HEK293 (cell line): ENCODE measurements around the gene RAB3C.

Experiments
- MYNN ChIP-seq: fragments of 450-650 bp; formaldehyde crosslinking; IDR thresholded peaks from 2 replicates; pipeline ENCODE4 v1.5.1; 2016; ENCODE audit warnings: missing biosample characterization, missing genetic modification characterization, borderline replicate concordance
- ZBTB8A ChIP-seq: fragments of 450-650 bp; formaldehyde crosslinking; IDR thresholded peaks from 2 replicates; pipeline ENCODE4 v1.5.1; 2016; ENCODE audit warnings: missing biosample characterization, missing genetic modification characterization
- ZNF10 ChIP-seq: fragments of 450-650 bp; formaldehyde crosslinking; IDR thresholded peaks from 2 replicates; pipeline ENCODE4 v1.5.1; 2017; ENCODE audit warnings: missing biosample characterization, missing genetic modification characterization
- ZNF112 ChIP-seq: fragments of 450-650 bp; formaldehyde crosslinking; IDR thresholded peaks from 2 replicates; pipeline ENCODE4 v1.5.0; 2017; ENCODE audit warnings: missing biosample characterization, missing genetic modification characterization
- ZNF138 ChIP-seq: fragments of 450-650 bp; formaldehyde crosslinking; IDR thresholded peaks from 2 replicates; pipeline ENCODE4 v1.5.1; 2016; ENCODE audit warnings: missing biosample characterization, missing genetic modification characterization, borderline replicate concordance
- ZNF16 ChIP-seq: fragments of 450-650 bp; formaldehyde crosslinking; IDR thresholded peaks from 2 replicates; pipeline ENCODE4 v1.5.1; 2016; ENCODE audit warnings: low read depth, missing biosample characterization, missing genetic modification characterization
- ZNF391 ChIP-seq: fragments of 450-650 bp; formaldehyde crosslinking; IDR thresholded peaks from 2 replicates; pipeline ENCODE4 v1.5.1; 2016; ENCODE audit warnings: low read depth, missing biosample characterization, missing genetic modification characterization, borderline replicate concordance
- ZNF776 ChIP-seq: fragments of 450-650 bp; formaldehyde crosslinking; IDR thresholded peaks from 2 replicates; pipeline ENCODE4 v1.5.0; 2017; ENCODE audit warnings: missing biosample characterization, missing genetic modification characterization, borderline replicate concordance
- ZXDB ChIP-seq: fragments of 450-650 bp; formaldehyde crosslinking; IDR thresholded peaks from 2 replicates; pipeline ENCODE4 v1.5.1; 2016; ENCODE audit warnings: missing biosample characterization, missing genetic modification characterization
- TF ChIP-seq, protein P1 (sequence below): fragments of 450-650 bp; formaldehyde crosslinking; IDR thresholded peaks from 2 replicates; pipeline ENCODE4 v1.5.1; 2016; ENCODE audit warnings: missing biosample characterization, missing genetic modification characterization
- TF ChIP-seq, protein P2 (sequence below): fragments of 450-650 bp; formaldehyde crosslinking; IDR thresholded peaks from 2 replicates; pipeline ENCODE4 v1.5.1; 2016; ENCODE audit warnings: missing biosample characterization, missing genetic modification characterization, low read depth

DNA sequence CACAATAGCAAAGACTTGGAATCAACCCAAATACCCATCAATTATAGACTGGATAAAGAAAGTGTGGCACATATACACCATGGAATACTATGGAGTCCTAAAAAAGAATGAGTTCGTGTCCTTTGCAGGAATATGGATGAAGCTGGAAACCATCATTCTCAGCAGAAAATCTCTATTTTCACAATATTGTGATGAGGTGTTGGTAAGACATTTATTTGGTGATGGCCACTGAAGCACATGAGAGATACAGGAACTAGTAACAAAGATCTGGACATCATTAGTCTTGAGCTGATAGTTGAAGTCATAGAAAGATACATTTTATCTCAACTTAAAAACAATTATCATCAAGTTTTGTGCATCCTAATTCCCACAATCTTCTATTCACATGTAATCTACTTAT, 70.6 kb downstream of the RAB3C start:
- TF ChIP-seq ZXDB (tag by site-specific recombination): no peak
- TF ChIP-seq ZBTB8A (tag by site-specific recombination): no peak
- TF ChIP-seq, protein P1, sequence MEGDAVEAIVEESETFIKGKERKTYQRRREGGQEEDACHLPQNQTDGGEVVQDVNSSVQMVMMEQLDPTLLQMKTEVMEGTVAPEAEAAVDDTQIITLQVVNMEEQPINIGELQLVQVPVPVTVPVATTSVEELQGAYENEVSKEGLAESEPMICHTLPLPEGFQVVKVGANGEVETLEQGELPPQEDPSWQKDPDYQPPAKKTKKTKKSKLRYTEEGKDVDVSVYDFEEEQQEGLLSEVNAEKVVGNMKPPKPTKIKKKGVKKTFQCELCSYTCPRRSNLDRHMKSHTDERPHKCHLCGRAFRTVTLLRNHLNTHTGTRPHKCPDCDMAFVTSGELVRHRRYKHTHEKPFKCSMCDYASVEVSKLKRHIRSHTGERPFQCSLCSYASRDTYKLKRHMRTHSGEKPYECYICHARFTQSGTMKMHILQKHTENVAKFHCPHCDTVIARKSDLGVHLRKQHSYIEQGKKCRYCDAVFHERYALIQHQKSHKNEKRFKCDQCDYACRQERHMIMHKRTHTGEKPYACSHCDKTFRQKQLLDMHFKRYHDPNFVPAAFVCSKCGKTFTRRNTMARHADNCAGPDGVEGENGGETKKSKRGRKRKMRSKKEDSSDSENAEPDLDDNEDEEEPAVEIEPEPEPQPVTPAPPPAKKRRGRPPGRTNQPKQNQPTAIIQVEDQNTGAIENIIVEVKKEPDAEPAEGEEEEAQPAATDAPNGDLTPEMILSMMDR: no peak
- no peak for TF ChIP-seq ZNF138 (tag by site-specific recombination)
- no peak for TF ChIP-seq ZNF16 (tag by site-specific recombination)
- TF ChIP-seq ZNF391: no peak
- TF ChIP-seq ZNF776 (tag by site-specific recombination): no peak
- no peak for TF ChIP-seq MYNN (tag by site-specific recombination)
- TF ChIP-seq ZNF10 (tag by site-specific recombination): no peak
- no peak for TF ChIP-seq ZNF112 (tag by site-specific recombination)
- TF ChIP-seq, protein P2, sequence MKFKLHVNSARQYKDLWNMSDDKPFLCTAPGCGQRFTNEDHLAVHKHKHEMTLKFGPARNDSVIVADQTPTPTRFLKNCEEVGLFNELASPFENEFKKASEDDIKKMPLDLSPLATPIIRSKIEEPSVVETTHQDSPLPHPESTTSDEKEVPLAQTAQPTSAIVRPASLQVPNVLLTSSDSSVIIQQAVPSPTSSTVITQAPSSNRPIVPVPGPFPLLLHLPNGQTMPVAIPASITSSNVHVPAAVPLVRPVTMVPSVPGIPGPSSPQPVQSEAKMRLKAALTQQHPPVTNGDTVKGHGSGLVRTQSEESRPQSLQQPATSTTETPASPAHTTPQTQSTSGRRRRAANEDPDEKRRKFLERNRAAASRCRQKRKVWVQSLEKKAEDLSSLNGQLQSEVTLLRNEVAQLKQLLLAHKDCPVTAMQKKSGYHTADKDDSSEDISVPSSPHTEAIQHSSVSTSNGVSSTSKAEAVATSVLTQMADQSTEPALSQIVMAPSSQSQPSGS (tag by site-specific recombination): no peak
